Stimulated activated memory B cell treated with anti-CD40 and anti-IgM and Interleukin-4, amounts not matched to agents 10 μg/mL and 1 μg/mL and 100 μg/mL, for 72 hours (primary cell): ENCODE results near the gene BSG.
"Not testable (repeated sequence)": the region's sequence is repeated elsewhere in the genome, so short reads cannot be mapped to it uniquely, and the experiment has no call there.

Source experiments
- ATAC-seq: fragments of 150-1000 bp; cut with Tn5 transposase; 2 replicates; pipeline ENCODE4 v1.10.0; 2021
- H3K27ac Mint-ChIP-seq: one replicate; pipeline ENCODE4 v1.8.0; 2022; ENCODE audit warnings: mild to moderate bottlenecking, mixed read lengths
- H3K27me3 Mint-ChIP-seq: one replicate; pipeline ENCODE4 v1.8.0; 2022; ENCODE audit warnings: mixed read lengths
- H3K36me3 Mint-ChIP-seq: one replicate; pipeline ENCODE4 v1.8.0; 2022; ENCODE audit warnings: mixed read lengths
- H3K4me1 Mint-ChIP-seq: one replicate; pipeline ENCODE4 v1.8.0; 2022; ENCODE audit warnings: mixed read lengths
- H3K4me3 Mint-ChIP-seq: one replicate; pipeline ENCODE4 v1.8.0; 2022; ENCODE audit warnings: mild to moderate bottlenecking, moderate library complexity, mixed read lengths
- H3K9me3 Mint-ChIP-seq: one replicate; pipeline ENCODE4 v1.8.0; 2022; ENCODE audit warnings: mixed read lengths

Gene BSG

DNA sequence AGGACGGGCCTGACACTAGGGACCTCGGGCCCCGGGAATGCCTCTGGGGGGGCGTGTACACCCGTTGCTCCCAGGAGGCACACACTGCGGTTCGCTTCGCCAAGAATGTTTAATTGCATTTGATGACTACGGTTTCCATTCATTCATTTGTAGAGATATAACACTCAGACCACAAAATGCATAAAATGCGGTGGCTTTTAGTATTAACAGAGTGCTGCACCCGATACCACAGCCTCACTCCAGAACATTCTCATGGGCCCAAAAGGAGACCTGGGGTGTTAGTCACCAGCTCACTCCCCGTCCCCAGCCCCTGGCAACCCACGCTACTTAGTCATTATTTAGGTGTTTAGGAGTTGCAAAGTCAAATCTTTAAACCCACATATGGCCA lies 39.1 kb downstream of the BSG start:
- Mint-ChIP-seq H3K9me3 (no peaks in the 10 kb centered on the region), H3K27ac (peak overlapping the region; percentile 76), H3K4me3 (peak overlapping the region; percentile 52), H3K4me1 (peaks cover 19% of the 10 kb centered on the region), H3K36me3 (peaks cover 13% of the 10 kb centered on the region), H3K27me3 (peaks cover 9% of the 10 kb centered on the region)
- no peak for ATAC-seq

DNA sequence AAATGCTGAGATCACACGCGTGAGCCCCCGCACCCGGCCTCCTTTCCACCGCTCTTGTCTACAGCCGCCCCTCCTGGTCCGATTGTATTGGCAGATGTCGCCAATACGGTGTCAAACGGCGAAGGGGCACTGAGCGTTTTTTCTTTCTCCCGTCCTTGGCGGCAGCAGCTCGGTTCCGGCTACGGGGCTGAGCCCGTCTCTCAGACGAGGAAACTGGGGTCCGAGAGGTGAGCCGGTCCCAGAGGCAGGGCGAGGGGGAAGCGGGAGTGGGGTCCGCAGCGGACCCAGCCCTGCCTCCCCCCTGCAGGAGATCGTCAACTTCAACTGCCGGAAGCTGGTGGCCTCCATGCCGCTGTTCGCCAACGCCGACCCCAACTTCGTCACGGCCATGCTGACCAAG lies 40.5 kb downstream of the BSG start:
- Mint-ChIP-seq H3K27ac (no peak overlapping the region), H3K9me3 (no peaks in the 10 kb centered on the region), H3K4me1 (peaks cover 29% of the 10 kb centered on the region), H3K36me3 (peaks cover 24% of the 10 kb centered on the region), H3K27me3 (peaks cover 9% of the 10 kb centered on the region), H3K4me3 (no peak overlapping the region)
- ATAC-seq: no peak

DNA sequence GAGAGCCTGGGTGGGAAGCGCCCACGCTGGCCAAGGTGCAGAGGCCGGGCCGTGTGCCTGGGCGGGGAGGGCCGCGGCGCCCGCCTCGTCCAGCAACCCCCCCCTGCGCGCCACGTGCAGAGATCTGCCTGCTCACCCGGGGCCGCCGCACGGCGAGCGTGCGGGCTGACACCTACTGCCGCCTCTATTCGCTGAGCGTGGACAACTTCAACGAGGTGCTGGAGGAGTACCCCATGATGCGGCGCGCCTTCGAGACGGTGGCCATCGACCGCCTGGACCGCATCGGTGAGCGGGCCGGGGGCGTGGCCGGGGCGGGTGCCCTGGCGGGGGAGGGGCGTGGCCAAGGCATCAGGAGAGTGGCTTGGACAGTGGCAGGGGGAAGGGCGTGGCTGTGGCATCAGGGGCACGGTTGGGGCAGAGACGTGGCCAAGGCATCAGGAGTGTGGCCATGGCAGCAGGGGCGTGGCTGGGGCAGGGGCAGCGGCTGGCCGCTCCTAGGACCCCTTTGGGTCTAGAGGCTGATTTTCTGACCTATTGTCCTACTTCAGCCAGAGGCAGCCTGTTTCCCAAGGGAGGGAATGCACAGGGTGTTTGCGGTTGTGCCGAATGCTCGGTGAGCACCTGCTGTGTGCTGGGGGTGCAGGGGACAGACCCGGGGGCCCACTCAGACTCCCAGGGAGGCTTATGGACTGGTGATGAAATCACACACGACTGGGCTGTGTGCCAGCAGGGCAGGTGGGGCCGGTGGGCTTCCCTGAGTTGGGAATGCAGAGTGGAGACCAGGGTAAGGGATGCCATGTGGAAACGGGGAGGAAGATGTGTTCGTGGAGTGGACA lies 41.6 kb downstream of the BSG start:
- Mint-ChIP-seq H3K36me3 (peaks cover 34% of the 10 kb centered on the region), H3K27me3 (peaks cover 9% of the 10 kb centered on the region), H3K4me3 (no peak overlapping the region), H3K4me1 (peaks cover 33% of the 10 kb centered on the region), H3K9me3 (no peaks in the 10 kb centered on the region), H3K27ac (no peak overlapping the region)
- peak; percentile 14 for ATAC-seq

DNA sequence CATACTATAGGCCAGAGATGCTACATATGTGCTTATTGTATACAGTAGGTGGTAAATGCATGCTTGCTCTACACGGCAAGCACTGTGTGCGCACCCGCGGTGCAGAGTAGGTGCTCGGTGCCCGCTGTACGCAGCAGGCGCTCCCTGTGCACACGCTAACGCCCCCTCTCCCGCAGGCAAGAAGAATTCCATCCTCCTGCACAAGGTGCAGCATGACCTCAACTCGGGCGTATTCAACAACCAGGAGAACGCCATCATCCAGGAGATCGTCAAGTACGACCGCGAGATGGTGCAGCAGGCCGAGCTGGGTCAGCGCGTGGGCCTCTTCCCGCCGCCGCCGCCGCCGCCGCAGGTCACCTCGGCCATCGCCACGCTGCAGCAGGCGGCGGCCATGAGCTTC lies 43.2 kb downstream of the BSG start:
- Mint-ChIP-seq H3K36me3 (peaks cover 47% of the 10 kb centered on the region), H3K4me3 (no peak overlapping the region), H3K27me3 (peaks cover 9% of the 10 kb centered on the region), H3K27ac (no peak overlapping the region), H3K4me1 (peaks cover 27% of the 10 kb centered on the region), H3K9me3 (no peaks in the 10 kb centered on the region)
- ATAC-seq: no peak

DNA sequence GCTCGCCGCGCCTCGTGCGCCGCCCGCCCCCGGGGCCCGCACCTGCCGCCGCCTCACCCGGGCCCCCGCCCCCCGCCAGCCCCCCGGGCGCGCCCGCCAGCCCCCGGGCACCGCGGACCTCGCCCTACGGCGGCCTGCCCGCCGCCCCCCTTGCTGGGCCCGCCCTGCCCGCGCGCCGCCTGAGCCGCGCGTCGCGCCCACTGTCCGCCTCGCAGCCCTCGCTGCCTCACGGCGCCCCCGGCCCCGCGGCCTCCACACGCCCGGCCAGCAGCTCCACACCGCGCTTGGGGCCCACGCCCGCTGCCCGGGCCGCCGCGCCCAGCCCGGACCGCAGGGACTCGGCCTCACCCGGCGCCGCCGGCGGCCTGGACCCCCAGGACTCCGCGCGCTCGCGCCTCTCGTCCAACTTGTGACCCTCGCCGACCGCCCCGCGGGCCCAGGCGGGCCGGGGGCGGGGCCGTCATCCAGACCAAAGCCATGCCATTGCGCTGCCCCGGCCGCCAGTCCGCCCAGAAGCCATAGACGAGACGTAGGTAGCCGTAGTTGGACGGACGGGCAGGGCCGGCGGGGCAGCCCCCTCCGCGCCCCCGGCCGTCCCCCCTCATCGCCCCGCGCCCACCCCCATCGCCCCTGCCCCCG lies 43.8 kb downstream of the BSG start:
- no peak for ATAC-seq
- Mint-ChIP-seq H3K4me3 (no peak overlapping the region), H3K9me3 (no peaks in the 10 kb centered on the region), H3K4me1 (peaks cover 22% of the 10 kb centered on the region), H3K36me3 (peaks cover 49% of the 10 kb centered on the region), H3K27ac (no peak overlapping the region), H3K27me3 (peaks cover 9% of the 10 kb centered on the region)

DNA sequence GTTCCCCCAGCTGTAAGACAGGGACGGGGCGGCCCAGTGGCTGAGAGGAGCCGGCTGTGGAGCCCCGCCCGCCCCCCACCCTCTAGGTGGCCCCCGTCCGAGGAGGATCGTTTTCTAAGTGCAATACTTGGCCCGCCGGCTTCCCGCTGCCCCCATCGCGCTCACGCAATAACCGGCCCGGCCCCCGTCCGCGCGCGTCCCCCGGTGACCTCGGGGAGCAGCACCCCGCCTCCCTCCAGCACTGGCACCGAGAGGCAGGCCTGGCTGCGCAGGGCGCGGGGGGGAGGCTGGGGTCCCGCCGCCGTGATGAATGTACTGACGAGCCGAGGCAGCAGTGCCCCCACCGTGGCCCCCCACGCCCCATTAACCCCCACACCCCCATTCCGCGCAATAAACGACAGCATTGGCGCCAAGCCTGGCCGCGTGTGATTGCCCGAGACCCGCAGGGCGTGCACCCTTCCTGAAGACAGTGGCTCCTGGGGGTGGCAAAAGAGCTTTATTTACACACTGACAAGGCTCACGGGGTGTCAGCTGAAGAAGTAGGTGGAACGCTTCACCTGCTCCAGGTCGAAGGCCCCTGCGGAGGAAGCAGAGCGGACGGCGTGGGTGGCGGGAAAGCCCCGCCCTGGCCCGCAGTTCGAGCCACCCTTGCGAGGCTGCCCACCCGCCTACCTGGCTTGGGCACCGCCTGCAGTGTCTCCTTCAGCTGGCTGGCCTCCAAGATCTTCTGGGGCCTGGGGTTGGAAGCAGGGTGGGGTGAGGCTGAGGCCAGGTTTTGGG lies 44.5 kb downstream of the BSG start:
- H3K36me3 Mint-ChIP-seq: peaks cover 49% of the 10 kb centered on the region
- H3K27ac Mint-ChIP-seq: no peak overlapping the region

DNA sequence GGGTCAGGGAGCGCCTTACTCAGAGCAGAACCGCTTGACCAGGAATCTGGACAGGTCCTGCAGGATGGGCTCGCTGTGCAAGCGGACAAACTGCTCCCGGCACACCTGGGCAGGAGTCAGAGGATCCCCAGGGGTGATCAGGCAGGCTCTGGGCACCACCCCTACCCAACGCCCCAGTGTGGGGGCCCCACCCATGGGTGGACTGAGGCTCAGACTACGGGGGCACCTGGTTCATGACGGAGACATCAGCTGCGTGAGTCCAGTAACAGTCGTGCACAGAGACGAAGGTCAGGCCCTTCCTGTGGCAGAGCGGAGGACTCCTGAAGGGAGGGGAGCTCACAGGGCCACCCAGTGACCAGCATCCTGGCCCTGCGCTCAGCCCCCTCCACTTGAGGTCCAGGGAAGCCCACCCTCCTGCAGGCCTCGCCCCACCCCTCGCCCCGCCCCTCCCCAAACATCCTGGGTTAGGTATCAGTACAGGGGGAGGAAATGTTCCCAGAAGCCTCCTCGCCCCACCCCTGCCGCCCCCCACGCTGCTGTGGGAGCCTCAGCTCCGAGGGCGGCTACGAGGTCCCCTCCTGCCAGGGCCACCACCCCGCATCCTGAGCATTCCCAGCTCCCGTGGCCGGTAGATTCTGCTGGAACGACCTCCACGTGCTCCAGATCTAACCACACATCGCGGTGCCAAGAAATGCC lies 45.3 kb downstream of the BSG start:
- Mint-ChIP-seq H3K27me3 (peaks cover 9% of the 10 kb centered on the region), H3K4me3 (no peak overlapping the region), H3K27ac (no peak overlapping the region), H3K36me3 (peaks cover 49% of the 10 kb centered on the region), H3K4me1 (peaks cover 14% of the 10 kb centered on the region), H3K9me3 (no peaks in the 10 kb centered on the region)
- ATAC-seq: no peak

More for the DNA sequence above, 44.5 kb downstream of the BSG start:
- peaks cover 14% of the 10 kb centered on the region for H3K4me1 Mint-ChIP-seq
- H3K4me3 Mint-ChIP-seq: peak overlapping the region; percentile 47
- ATAC-seq: peak; percentile 4
- H3K9me3 Mint-ChIP-seq: no peaks in the 10 kb centered on the region
- peaks cover 9% of the 10 kb centered on the region for H3K27me3 Mint-ChIP-seq

DNA sequence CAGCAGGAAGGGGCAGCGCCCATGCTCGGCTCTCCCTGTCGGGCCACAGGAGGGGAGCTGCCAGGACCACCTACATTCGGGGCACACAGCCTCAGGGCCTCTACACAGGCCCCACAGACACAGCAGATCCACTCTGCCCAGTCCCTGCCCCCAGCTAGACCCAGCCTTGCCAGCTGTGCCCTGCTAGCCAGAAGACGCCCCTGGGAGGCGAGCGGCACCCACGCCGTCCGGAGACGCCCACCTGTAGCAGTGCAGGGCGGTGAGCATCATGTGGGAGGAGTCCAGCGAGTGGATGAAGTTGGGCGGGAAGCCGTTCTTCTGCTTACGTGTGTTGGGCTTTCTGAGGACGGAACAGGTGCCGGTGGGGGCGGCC lies 45.8 kb downstream of the BSG start:
- Mint-ChIP-seq H3K4me1 (peaks cover 14% of the 10 kb centered on the region), H3K9me3 (no peaks in the 10 kb centered on the region), H3K27me3 (peaks cover 9% of the 10 kb centered on the region), H3K4me3 (no peak overlapping the region), H3K36me3 (peaks cover 46% of the 10 kb centered on the region), H3K27ac (peak overlapping the region; percentile 19)
- ATAC-seq: no peak

DNA sequence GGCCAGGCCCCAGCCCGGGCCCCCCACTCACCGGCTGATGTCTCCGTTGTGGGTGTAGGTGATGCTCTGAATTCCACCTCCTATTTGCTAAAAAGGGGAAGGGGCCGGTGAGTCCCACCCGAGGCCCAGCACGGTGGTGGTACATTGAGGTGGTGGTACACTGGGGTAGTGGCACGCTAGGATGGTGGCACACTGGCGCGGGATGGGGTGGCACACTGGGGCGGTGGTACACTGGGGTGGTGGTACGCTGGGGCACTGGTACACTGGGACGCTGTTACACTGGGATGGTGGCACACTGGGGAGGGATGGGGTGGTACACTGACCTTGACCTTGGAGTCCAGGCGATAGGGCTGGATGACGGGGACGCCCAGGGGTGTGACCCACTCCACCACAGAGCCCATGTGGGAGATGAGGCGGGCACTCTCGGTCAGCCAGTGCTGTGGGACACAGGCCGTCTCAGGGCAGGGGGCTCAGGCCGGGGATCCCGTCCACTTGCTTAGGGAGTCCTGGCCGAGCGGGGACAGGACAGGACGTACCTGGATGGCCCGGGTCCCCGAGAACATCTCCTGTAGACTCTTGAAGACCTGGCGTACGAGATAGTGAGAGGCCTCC lies 46.4 kb downstream of the BSG start:
- H3K27ac Mint-ChIP-seq: peak overlapping the region; percentile 19
- peaks cover 51% of the 10 kb centered on the region for H3K36me3 Mint-ChIP-seq
- H3K9me3 Mint-ChIP-seq: no peaks in the 10 kb centered on the region
- no peak for ATAC-seq
- H3K4me3 Mint-ChIP-seq: no peak overlapping the region
- peaks cover 9% of the 10 kb centered on the region for H3K27me3 Mint-ChIP-seq
- peaks cover 14% of the 10 kb centered on the region for H3K4me1 Mint-ChIP-seq

DNA sequence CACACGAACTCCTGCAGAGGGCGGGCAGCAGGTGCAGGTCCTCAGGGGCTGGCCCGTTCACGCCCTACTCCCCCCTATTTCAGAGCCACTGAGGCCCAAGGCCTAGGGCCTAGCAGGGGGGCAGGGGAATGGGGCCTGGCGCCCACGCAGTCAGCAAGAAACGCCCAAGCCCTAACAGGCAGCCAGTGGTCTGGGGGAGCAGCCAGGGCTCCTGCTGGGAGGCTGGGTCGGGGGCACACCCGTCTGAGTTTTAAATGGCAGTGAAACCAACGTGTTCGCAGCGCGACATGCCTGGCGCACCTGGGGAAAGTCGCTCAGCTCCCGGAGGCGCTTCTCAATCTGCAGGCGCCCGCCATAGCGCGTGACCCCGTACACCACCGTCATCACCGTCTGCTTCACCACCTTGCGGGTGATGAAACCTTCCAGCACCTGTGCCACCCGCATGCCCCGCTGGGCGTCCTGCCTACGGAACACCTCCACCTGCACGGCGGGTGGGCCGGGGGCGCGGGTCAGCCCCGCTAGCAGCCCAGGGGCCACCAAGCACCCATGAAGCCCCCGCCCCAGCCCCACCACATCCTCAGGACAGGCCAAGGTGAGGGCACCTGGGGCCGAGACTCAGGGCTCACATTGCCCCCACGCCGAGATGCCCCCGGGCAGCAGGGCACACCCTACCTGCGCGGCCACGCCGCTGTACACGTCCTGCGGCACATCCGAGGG lies 47.0 kb downstream of the BSG start:
- no peaks in the 10 kb centered on the region for H3K9me3 Mint-ChIP-seq
- no peak overlapping the region for H3K4me3 Mint-ChIP-seq
- H3K36me3 Mint-ChIP-seq: peaks cover 46% of the 10 kb centered on the region
- peaks cover 14% of the 10 kb centered on the region for H3K4me1 Mint-ChIP-seq
- peaks cover 3% of the 10 kb centered on the region for H3K27me3 Mint-ChIP-seq
- no peak for ATAC-seq
- H3K27ac Mint-ChIP-seq: no peak overlapping the region

DNA sequence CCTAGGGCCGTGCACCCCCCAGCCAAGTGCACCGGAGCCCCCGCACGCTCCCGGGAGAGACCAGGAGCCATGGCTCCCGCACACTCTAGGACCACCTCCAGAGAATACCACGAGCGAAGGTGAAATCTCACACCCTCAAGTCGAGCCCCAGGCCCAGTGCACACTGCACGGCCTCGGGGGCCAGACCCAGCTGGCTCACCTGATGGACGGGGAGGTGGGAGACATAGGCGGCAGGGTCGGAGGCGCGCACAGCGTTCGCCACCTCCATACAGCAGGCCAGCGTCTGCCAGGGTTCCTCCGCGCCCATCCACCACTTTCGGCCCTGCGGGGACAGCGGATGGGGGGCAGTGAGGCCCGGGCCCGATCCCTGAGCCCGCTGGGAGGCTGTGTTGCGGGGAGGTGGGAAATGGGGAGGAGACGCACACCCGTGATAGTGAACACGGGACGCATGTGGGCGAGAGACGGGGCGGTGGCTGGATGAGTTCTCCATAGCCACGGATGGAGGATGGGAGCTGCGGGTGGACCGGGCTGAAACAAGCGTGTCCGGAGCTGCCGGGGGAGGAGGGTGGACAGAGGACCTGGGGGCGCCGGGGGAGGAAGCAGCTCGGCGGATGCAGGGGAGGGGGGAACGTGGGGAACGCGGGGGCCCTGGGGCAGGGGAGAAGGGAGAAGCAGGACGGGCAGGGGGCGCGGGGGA lies 47.9 kb downstream of the BSG start:
- Mint-ChIP-seq H3K36me3 (peaks cover 46% of the 10 kb centered on the region), H3K27me3 (no peaks in the 10 kb centered on the region), H3K9me3 (no peaks in the 10 kb centered on the region), H3K4me1 (peaks cover 14% of the 10 kb centered on the region), H3K27ac (no peak overlapping the region), H3K4me3 (no peak overlapping the region)
- ATAC-seq: peak; percentile 6

DNA sequence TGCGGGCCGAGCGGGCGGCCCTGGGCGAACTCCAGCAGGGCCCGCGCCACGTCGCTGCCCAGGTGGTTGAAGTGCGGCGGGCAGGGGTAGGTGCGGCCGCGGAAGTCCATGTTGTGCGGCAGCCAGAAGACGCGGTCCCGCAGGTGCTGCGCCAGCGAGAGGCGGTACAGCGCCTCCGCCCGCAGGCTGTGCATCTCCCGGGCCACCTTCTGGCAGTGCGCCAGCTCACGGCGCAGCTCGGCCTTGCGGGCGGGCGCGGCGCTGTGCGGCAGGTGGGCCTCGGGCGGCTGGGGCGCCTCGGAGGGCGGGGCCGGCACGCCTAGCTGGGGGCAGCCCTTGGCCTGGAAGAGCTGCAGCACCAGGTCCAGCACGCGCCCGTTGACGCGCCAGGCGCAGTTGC lies 48.8 kb downstream of the BSG start:
- H3K9me3 Mint-ChIP-seq, ATAC-seq, H3K27me3 Mint-ChIP-seq: not testable (repeated sequence)

DNA sequence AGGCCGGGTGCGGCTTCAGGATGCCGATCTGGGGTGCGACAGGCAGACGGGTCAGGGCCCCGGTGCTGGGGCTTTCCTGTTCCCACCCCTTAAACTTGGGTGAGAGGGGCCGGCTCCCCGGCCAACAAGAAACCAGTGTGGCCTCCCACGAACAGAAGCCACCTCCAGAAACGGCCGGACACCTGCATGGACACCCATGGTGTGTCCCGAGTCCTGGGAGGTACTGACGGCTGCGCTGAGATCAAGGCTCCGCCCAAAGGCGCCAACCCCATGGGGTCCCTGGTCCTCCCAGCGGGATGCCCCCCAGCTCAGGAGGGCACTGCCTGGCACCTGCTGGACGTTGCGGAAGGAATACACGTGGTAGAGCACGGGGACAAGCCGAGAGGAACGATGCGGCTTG lies 49.4 kb downstream of the BSG start:
- peaks cover 13% of the 10 kb centered on the region for H3K4me1 Mint-ChIP-seq
- ATAC-seq: no peak

More for the DNA sequence above, 48.8 kb downstream of the BSG start:
- H3K36me3 Mint-ChIP-seq: peaks cover 52% of the 10 kb centered on the region
- peaks cover 14% of the 10 kb centered on the region for H3K4me1 Mint-ChIP-seq
- H3K27ac Mint-ChIP-seq, H3K4me3 Mint-ChIP-seq: not testable (repeated sequence)

DNA sequence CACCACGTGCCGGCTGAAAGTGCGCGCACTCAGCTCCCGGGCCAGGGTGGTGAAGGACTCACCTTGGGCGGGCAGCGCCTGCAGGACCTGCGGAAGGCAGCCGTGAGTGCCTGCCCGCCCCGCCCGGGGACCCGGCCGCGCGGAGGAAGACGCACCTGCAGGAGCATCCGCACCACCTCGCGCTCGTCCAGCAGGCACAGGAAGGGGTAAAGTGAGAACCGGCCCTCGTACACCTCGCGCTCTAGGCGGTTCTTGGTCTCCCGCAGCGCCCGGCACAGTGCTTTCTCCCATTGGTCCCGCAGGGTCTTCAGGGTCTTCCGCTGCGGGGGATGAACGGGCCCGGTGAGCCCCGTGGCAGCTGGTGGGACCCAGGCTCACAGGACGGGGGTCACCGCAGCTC lies 50.3 kb downstream of the BSG start:
- H3K27ac Mint-ChIP-seq: no peak overlapping the region
- H3K4me1 Mint-ChIP-seq: peaks cover 4% of the 10 kb centered on the region
- H3K4me3 Mint-ChIP-seq: no peak overlapping the region
- peaks cover 42% of the 10 kb centered on the region for H3K36me3 Mint-ChIP-seq
- H3K9me3 Mint-ChIP-seq: no peaks in the 10 kb centered on the region
- H3K27me3 Mint-ChIP-seq: no peaks in the 10 kb centered on the region
- no peak for ATAC-seq

More for the DNA sequence above, 49.4 kb downstream of the BSG start:
- Mint-ChIP-seq H3K4me3 (no peak overlapping the region), H3K36me3 (peaks cover 51% of the 10 kb centered on the region), H3K27me3 (no peaks in the 10 kb centered on the region), H3K9me3 (no peaks in the 10 kb centered on the region), H3K27ac (no peak overlapping the region)
